HG03025 (cell line): ENCODE measurements around the gene TNS3.

Experiments
- ATAC-seq: cut with Tn5 transposase; IDR thresholded peaks from one replicate; pipeline ENCODE4 v1.9.1; 2021; ENCODE audit warnings: mild to moderate bottlenecking, moderate library complexity; ENCODE audit not compliant: unreplicated experiment, low FRiP score

TNS3 gene

DNA sequence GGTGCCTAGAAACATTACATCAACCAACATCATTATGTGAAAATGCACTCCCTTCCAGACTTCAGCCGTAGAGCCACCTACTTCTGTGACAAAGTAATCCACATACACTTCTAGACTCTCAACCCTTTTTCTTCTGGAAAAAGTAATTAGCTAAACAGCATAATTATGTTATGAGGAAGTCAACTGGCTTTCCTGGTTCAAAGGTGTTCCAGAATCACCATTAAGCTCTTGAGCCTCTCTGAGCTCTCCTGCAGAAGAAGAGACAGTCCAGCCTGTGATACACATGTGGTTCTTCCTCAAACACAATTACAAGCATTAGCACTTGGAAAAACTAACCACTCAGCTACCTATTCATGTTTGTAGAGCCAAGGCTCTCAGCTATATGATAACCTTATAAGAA lies 52.5 kb downstream of the TNS3 start:
- ATAC-seq, result no peak

DNA sequence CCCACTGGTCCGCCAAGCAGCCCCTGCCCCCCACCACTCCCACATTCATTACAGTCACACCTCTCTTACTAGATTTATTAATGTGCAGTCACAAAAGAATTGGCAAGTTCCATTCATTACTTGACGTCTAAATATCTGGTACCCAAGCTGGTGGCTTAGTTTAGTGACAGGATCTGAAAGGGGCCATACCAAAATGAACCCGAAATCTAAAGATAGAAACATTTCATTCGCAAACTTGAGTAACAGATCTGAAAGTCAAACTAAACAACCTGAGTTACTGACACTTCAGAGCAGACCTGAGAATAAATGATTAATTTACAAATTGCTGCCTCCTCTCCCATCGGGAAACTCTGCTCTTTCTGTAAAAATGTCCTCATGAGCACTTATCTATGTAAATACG lies 53.4 kb downstream of the TNS3 start:
- no peak for ATAC-seq

DNA sequence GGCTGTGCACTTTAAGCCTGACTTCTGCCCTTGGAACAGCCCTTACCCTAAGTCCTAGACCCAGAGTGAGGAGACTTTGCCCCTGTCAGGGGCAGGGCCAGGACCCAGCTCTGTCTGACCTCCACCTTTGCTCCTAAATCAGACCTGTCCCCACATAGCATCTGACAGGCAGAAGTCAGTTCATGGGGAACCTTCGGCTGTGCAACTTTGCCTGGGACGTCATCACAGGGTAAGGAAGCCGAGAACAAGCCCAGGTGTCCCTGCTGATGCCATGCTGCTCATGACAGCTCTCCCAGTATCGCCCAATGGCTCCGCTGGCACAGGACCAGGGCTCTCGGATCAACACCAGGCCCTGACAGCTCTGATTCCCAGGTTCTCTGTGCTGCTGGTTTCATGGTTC lies 55.4 kb downstream of the TNS3 start:
- no peak for ATAC-seq

DNA sequence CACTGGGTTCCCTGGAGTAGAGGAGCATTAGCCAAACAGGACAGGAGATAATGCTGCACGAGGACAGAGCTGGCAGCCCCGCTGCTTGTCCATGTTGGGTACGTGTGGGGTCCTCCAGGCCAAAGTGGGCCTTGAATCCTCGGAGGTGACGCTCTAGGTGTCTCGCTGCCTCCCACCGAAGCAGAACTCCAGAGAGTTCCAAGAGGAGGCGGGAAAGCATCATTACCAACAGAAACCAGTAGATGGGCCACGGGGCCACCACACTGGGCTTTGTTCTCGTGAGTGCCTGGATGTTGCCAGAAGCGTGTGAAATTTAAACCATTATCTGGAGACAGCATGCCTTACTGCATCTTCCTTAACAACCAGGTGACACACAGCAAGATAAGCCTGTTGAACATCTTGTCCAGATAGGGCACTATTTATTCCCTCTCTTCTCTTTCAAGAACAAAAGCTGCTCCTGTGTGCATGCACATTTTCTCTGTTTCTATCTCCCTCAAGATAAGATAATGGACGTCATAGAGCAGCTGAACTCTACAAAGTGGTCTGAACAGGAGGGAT lies 56.8 kb downstream of the TNS3 start:
- ATAC-seq, result no peak

DNA sequence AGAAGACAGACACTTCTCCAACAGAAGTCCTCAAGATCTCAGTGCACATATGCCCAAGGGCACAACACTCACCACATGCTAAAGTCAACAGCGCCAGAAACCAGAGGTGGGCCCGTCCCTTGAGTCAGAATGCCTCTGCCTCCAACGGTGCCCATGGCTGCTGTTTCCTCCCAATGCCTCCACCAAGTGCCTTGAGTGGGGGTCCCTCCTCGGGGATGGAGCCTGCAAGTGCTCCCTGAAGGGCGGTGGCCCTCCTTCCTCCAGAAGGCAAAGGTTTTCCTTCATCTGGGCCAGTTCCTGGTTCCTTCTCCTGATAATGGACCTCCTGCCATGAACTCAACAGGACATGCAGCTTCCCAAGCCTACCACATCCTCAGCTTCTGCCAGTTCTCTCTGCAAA lies 58.5 kb downstream of the TNS3 start:
- no peak for ATAC-seq

DNA sequence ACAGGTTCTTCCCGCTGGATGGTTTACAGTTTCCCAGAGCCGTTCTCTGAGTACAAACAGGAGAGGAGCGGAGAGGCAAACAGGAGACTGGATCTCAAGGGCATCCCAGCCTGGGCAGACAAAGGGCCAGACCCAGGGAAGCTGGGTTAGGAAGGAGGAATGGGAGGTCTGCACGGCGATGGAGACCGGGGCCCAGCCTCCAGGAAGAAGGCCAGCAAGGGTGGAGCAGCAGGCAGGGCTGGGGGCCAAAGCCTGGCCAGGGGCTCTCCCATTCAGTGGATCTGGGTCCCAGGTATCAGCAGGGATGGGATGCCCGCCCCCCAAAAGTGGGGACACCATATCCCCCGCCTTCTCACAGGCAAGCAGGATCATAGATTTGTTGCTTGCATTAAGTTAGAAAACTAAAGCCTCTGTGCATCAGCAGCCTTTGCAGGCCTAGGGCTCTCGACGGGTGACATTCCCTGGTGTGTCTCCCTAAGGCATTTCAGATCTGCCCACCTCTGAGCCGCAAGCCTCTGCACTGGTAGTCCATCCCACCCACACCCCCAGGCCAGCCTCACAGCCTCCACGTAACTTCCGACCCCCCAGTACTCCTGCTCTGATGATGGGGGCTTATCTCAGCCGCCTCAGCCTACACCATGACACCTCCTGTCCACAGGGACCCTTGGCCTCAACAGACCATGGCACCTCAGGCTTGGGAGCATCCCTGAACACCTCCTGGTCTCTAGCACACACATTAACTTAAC lies 59.9 kb downstream of the TNS3 start:
- no peak for ATAC-seq

DNA sequence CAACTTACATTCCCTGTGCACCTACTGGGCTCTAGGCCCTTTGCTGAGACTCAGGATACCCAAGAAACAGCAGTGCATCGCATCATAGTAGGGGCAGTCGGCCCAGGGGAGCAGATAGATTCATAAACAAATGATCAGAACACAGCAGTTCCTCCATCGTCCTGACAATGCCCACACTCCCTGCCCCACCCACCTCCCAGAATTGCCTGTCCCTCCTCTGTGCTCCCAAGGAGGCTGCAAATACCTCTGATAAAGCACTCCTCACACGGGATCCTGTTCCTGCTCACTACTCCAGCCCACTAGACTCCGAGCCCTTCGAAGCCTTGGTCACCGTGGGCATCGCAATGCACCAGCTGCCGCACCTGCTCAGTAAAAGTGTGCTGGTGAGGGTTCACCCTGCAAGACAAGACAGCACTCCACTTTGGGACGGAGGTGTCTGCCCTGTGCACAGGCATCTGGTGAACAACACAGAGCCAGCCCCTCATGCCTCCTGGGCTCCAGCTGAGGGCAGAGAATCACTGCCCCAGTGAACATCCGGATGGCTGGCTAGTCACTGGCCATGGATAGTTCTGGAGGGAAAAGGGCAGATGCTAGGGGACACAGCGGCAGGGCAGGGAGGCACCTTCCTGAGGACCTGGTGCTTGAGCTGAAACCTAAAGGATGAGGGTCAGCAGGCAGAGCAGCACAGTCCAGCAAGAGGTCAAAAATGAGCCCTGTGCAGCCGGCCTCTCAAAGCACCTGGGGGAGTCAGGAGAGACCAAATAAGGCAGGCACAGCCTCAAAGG lies 60.7 kb downstream of the TNS3 start:
- ATAC-seq, result no peak

DNA sequence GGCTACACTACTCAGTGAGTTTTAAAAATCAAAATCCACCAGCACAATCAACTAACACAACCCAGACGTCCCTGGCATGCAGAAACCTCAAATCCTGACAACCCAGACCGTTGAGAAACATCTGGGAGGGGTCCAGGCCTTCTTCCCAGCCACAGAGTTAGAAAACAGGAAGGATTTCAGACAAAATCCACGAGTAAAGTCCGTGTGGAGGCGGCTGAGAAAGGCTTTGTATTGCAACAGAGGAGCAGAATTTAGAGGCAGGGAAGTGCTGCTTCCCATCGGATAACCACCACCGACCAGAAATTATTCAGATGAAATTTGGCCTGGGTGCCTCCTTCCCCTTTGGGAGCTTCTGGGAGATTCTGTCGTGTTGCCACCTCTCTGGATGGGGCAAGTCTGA lies 61.5 kb downstream of the TNS3 start:
- ATAC-seq, result no peak

DNA sequence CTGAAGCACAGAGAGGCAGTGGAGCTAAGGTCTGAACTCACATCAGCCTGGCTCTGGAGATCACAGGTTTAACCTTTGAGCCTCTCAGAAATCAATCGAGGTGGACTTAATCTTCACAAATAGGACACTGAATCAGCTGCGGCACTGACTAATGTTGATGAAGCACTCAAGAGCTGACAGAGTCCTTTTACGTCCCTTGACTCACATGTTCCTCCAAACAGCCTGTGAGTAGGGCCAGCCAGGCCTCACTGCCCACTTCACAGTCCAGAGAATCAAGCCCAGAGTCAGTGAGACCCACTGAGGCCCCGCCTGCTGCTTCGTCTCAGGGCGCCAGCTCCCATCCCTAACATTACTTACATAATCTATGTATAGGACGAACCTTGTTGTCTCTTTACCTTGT lies 63.1 kb downstream of the TNS3 start:
- ATAC-seq, result no peak

DNA sequence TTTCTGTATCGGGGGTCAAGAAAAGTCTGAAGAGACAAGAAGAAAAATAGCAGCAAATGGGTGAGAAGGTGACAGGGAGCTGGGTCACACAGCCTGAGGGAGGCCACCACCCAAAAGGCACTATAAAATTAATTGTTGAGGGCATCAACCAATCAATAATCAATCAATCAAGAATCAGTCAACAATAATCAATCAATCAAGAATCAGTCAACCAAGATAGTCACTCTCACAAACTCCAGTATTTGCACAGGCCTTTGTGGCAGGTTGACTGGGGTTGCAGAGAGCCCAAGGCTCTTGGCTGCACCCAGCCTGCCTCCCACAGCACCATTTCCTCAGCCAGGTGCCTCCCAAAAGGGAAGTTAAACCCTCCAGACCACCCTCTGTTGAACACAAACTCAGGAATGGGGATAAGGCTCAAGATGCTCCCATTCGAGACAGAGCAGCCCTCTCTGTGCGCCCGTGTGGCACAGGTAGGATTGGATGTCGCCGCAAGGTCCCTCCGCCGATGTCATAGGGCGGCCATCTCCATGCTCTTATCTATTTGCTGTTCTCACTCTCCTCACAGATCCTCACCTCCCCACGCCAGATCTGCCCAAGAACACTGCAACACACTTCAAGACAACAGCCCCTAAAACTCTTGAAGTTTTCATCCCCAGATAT lies 64.0 kb downstream of the TNS3 start:
- ATAC-seq, result no peak

DNA sequence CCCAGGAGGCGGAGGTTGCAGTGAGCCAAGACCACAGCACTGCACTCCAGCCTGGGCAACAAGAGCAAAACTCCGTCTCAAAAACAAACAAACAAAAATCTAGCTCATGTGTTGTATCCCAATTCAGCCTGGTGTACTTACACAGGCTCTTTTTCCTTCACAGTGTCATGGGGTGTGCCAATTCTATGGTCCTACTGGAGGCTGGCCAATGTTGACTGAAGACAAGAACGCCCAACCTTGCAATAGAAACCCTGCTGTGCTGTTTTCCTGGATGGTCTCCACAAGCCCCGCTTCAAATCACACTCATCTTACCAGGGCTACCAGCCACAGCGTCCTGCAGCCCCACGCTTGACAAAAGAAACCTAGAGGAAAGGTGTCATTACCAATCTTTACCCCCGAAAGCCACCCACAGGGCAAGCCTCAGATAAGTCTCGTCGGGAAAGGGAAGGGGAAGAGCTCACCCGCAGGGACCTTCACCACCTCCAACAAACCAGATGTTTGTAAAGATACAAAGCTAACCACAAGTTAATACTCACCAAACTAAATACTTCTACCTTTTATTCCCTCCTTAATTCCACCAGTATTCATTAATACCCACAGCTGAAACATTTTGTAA lies 64.8 kb downstream of the TNS3 start:
- ATAC-seq, result no peak

DNA sequence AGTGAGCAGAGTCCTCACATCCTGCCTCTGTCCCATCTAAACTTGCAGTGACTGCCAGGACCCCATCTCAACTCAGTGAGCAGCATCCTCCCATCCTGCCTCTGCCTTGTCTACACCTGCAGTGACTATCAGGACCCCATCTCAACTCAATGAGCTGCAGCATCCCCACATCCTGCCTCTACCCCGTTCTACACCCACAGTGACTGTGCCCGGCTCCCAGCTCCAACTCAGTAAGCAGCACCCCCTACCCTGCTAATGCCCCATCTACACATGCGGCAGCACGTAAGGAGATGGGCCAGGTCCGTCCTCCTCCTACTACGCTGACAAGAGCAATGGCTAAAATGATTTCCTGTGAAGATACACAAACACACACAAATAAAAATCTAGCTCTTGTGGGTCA lies 65.5 kb downstream of the TNS3 start:
- no peak for ATAC-seq

DNA sequence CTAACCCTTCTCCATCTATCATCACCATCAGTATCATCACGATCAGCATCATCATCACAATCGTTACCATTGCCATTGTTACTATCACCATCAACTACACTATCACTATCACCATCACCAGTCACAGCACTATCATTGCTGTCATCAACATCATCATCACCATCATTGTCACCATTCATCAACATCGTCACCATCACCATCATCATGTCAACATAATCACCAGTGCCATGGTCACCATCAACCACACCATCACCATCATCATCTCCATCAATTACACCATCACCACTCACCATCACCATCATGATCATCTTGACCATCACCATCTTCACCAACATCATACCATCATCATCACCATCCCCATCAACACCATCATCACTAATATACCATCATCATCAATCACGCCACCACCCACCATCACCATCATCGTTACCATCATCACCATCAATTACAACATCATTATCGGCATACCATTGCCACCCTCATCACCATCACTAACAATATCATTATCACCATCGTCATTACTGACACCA lies 66.5 kb downstream of the TNS3 start:
- no peak for ATAC-seq

DNA sequence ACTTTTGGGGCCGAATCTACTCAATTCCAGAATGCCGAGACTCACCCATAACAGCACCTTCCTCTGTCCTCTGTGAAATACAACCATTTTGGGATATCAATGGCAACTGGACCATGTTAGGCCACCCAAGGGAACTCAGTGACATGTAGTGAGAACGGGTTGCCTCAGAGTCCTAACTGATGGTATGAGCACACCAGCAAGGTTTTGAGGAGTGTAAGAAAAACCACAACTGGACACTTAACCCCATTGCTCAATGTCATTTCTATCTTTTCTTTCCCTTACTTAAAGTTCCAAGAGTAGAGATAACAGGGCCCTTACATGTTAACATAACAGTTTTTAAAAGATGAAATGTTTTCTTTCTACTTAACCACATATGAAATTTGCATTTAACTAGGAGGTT lies 67.1 kb downstream of the TNS3 start:
- no peak for ATAC-seq

DNA sequence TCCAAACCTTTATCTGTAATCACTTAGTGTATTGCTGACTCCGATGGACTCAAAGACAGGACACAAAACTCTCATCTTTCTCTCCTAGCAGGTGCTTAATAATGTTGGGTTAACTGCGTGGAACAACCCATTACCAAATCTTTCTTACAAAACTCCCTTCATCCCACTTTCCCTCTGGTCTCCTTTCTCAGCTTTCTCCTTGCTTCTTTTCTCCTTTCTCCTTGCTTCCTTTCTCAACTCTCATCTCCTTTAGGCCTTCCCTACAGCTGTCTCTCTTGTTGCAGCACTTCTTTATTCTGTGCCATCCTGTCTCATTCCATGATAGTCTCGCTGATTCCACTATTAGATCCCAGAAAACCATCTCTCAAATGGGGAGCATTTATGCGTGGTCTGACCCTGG lies 67.5 kb downstream of the TNS3 start:
- no peak for ATAC-seq

DNA sequence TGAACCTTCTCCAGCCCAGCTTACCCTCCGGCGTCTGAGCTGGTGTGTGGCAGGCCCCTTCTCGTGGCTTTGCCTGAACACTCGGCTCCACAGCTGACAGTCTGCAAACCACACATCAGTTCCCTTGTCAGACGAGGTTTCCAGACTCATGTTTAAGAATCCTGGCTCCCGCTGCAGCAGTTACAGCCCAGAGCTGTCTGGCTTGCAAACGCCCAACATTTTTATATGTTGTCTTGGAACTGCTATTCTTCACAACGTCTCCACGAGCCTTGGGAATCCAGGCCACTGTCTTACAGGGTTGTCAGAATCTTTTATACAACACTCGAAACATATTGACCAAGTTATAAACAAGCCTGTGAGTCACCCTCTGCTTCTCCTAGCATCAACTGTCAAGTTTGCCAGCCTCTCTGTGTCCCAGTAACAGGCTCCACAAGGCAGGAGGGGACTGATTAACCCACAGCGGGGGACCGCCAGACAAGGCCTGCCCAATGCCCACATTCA lies 68.1 kb downstream of the TNS3 start:
- ATAC-seq, result no peak

DNA sequence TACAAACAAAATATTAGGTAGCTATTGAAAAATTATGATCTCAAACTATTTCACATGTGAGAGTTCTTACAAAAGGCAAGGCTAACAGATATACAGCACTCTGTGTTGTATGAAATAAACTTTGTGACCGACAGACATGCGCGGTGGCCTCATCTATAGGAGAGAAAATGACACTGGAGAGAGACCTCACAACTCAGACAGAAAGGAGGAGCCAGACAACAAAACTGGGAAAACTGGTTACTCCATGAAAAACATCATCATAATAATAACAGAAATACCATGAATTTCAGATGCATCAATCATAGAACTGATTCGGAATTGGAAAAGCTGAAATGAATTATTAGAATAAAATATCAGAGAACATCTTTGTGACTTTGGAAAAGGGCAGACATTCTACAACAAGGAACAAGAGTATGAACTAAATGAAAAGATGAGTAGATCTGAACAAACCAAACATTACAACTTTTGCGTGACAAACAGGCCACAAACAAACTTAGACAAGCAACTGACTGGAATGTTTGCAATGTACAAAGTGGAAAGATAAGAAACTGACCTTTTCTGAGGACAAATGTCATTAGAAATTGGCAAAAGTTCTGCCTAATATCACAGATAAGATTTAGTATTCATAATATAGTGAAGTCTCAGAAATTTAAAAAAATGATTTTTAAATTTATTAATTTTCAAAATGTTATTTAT lies 69.3 kb downstream of the TNS3 start:
- no peak for ATAC-seq

DNA sequence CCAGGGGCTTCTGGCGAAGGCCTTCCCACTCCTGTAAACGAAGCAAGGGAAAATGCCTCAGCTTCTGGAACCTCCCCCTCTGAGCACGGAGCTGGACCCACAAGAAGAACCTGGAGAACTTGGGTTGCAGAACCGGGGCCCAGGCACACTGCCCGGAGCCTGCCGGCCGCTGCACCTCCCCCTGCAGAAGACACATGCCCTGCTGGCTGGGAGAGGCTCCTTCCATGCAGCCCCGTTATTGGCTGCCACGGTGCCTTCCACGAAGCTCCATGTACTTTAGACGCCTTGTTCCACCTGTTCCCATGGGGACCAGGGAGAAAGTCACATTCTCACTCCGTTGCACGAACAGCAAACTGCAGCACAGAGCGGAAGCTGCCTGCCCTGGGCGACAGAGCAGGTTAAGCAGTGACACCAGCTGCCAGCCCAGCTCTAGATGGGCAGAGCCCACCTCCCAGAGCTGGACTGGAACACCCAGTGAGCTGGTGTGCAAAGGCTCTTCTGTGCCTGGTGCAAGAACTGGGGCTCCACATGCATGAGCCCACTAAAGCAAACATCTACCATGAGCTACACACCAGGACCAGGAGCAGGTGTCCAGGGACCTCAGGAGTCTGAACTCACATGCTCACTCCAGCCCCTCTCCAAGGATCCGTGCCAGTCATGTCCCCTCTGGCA lies 70.1 kb downstream of the TNS3 start:
- ATAC-seq, result no peak

DNA sequence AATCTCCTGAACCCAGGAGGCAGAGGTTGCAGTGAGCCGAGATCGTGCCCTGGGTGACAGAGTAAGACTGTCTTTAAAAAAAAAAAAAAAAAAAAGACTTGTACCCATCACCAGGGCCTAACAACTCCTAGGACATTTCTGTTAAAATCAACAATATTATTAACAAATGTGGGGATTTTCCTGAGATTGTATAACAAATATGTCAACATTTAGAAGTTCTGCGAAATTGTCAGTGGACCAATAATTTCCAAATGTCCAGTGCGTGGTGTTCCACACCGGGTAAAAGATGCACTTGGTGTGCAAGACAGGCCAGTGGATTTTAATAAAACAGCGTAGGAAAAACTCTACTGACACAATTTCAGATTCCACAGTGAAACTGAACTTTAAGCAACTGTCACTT lies 71.1 kb downstream of the TNS3 start:
- ATAC-seq, result no peak
